Measurements from ENCODE around the gene MYT1.
A peak's percentile ranks its signal among the peaks of the same experiment; 100 is the strongest.

MYT1 gene

GRCh38 chr20:64155258-64156135 lies 8.8 kb upstream of the MYT1 start:
- no peak for DNase-seq

GRCh38 chr20:64156136-64156885 lies 7.9 kb upstream of the MYT1 start:
- no peak for DNase-seq

DNA sequence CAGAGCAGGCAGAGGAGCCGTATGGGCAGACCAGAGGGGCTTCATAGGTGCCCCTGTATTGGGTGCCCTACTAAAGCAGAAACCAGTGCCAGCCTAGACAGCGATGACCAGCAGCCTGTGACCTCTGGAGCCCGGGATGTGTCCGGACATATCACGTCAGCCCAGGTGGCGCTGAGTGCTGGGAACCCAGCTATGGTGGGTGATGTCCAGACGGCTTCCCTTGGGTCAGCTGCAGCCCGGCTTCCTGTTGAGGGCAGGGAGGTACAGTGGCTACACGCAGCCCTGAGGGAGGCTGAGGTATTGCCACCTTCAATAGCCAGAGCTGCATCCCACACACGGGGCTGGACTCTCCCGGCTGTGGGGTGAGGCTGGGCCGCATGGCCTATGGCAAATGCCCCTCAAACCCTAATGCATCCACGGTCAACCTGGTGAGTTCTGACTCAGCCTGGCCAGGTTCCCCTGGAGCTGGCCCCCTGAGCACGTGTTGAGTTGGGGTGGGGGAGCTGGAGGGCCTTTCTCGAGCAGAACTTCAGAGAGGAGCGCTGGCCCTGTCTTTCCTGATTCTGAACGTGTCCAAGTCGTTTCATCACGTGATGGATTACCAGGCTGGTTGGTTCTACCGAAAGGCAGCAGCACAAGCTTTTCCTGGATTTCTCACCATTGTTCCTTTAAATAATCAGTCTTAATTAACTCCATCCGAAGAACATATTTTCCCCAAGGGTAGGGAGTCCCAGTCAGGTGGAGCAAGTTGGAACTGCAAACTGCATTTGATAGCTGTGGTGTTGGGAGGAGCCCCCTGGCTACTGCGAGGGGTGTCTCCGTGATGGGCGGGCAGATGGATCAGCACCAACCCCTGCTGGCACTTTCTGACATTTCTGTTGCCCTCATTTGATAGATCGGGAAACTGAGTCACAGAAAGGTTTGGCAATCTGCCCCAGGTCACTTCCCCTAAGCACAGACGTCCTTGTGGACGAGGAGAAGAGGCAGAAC lies 7.1 kb upstream of the MYT1 start:
- DNase-seq, result no peak

GRCh38 chr20:64157878-64158277 lies 6.4 kb upstream of the MYT1 start:
- no peak for DNase-seq

DNA sequence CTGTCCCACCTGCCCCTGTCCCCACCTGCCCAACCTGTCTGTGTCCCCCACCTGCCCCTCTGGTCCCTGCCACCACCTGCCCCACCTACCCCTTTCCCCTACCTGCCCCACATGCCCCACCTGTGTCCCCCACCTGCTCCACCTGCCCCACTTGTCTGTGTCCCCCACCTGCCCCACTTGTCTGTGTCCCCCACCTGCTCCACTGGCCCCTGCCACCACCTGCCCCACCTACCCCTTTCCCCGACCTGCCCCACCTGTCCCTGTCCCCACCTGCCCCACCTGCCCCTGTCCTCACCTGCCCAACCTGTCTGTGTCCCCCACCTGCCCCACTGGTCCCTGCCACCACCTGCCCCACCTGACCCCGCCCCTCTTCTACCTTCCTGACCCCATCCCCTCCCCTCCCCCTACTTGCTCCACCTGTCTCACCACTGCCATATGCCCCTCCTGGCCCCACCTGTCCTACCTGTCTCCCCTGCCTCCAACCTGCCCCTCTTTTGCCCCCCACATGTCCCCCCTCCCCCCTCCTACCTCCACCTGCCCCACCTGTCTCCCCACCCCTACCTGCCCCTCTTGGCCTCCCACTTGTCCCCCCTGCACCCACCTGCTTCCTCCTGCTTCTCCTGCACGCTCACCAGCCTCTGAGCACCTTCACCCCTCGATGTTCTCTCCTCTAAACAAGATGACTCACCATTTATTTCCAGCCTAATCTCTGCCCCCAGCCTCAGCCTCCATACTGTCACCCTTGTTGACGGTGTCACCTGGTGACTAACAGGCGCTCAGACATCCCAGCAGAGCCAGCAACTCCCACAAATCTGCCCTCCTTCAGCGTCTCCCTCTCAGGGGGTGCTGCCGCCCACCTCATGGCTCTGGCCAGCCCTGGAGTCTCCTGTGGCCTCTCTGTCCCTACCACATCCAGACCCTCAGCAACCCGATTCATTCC lies 5.6 kb upstream of the MYT1 start:
- DNase-seq, result no peak

GRCh38 chr20:64159286-64159680 lies 5.0 kb upstream of the MYT1 start:
- no peak for DNase-seq

GRCh38 chr20:64159711-64160110 lies 4.5 kb upstream of the MYT1 start:
- DNase-seq, result no peak

DNA sequence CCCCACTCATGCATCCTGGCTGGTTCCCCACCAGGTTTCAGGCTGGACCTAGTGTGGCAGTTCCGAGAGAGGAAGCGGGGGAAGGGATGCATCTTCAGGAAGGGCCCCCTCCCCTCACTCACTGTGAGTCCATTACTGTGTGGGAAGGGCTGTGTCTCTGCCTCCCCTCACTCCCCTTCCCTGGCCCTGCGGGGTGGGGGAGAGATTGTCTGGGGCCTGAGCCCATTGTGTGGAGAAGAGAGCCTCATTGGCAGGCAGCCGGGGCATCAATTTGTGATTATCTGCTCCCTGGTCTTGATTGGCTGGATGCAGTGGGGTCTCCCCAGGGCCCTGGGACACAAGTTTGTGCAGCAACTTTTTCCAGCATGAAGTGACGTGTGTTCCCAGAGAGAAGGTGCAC lies 4.1 kb upstream of the MYT1 start:
- no peak for DNase-seq

DNA sequence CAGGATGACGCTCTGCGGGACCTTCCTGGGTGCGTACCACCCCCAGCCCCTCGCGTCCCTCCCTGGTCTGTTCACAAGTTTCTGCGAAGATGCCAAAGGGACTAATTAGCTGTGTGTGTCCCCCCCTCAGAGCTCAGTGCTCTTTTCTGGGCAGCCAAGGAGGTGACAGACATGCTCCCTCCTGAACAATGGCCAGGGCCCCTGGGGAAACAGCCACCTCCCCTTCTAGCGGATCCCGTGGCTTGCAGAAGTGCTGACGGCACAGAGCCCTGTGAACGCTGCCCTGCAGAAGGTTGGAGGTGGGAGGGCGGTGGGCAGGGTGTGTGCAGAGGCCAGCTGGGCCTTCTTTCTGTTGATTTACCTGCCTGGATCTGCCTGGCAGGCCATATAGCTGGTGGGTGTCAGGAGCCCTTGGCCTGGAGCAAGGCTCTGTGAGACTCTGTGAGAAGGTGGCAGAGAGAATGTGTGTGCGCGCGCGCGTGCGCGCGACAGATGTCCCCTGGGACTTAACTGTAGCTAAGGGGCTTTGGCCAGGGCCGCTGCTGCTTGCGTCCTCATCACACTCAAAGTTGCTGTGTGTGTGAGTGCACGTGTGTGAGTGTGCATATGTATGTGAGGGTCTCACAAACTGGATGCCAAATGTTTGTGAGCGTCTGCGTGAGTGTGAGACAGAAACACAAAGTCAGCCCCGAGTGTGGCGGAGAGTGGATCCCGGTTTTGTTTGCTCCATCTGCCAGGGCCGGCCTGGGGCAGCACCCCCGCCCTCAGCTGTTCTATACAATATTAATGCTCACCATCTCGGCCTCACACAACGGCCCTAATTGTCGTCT lies 3.5 kb upstream of the MYT1 start:
- no peak for DNase-seq

- peak; percentile 59 for DNase-seq
Measured at GRCh38 chr20:64161356-64162238, 2.7 kb upstream of the MYT1 start.

DNA sequence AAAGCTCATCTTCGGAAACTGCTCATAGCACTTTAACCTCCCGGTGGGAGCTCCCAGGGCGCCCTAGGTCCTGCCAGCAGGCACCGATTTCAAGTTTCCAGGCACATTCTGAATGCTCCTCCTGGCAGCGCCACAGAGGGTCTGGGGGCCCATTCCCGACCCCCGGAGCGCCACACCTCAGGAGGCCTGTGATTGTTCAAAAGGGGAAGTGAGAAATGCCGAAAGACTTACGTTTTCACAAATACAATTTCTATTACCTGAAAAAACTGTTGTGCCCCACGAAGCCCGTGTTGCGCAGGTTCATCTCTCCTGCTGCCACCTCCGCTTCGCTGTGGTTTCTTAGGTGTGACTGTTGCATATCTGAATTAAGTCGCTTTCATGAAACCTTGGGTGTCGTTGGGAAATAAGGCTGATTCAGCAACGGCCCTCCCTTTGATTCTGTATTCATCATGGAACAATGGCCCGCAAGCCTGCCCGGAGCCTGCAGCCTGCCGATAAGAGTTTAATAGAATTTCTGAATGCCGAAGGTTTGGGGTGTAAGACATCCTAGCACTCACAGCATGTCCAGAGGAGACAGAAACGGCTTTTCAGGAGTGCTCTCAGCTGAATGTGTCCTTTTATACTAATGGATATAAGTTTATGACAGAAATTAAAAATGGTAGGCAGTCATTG lies 1.9 kb upstream of the MYT1 start:
- no peak for DNase-seq

- no peak for DNase-seq
Measured at GRCh38 chr20:64163776-64164122, 503 bp upstream of the MYT1 start.

DNA sequence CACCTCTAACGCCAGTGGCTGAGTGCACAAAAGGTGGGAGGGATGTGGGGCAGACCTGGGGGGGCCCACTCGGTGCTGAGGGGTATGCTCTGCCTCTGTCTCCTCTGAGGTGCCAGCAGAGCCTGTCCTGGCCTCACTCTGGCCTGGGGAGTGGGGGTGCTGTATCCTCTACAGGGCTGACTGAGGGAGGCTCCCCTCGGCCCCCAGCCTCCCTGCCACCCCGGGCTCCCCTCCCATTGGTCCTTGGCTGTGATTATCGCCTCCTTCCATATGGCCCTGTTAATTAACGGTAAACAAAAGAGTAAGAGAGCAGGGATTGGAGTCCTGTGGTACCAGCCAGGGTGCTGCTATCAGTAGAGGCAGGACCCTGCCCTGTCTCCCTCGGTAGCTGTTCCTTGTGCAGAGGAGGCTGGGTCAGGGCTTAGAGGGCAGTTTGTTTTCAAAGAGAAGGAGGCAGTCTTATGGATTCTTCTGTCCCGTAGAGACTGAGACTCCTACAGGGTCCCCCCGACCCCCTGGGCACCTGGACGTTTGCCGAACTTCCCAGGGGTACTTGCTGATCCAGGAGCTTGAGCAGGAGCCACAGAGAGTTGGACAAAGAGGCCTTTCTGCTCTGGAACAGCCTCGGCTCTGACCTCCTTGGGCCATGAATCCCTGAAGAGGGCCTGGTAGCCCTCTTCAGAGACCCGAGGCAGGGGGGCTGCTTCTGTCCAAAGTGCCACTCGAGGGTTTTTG lies 1.8 kb downstream of the MYT1 start:
- no peak for DNase-seq

- DNase-seq, result no peak
Measured at GRCh38 chr20:64166721-64167615, 2.7 kb downstream of the MYT1 start.

- no peak for DNase-seq
Measured at GRCh38 chr20:64167676-64168075, 3.4 kb downstream of the MYT1 start.

GRCh38 chr20:64168381-64169090 lies 4.3 kb downstream of the MYT1 start:
- no peak for DNase-seq

GRCh38 chr20:64169091-64169560 lies 4.9 kb downstream of the MYT1 start:
- DNase-seq, result no peak
